ENCODE data around the gene KIF26B.

KIF26B gene

GRCh38 chr1:245609354-245610150, 454.8 kb downstream of the KIF26B start:
- DNase-seq: no peak

GRCh38 chr1:245611251-245611650, 456.5 kb downstream of the KIF26B start:
- DNase-seq: no peak

- no peak for DNase-seq
These were observed 459.7 kb downstream of the KIF26B start for GRCh38 chr1:245614476-245614875.

DNA sequence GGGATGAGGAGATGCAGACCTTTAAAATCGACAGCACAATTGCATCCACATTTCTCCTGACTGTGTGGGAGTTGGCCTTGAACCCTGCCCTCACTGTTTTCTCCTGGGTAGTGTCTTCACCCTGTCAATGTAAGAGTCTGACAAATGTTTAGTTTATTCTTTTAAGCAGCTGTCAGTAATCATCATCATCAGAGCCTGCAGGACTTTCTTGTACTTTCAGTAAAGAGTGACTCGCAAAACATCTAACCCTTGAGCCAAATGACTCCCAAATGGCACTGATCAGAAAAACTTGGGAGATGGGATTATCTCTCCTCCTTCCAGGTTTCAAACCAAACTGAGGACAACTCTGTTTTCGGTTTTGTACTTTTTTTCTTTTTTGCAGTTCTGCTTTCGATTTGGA, 460.2 kb downstream of the KIF26B start:
- no peak for DNase-seq

DNA sequence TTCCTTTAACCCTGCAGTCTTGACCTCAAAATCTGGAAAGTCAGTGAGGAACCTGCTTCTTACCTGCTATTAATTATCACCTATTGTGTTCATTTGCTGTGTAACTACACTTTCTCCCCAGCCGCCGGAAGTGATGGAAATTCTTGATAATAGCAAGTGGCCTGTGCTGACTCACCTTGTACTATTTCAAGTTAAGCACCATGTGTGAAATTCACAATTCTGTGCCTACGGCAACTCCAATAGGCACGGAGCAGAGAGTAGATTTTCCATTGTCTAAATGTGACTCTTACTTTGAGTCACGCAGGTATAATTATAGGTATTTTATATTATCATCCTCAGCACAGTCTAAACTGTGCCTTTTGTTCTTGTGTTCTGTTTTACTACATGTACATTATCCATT, 466.8 kb downstream of the KIF26B start:
- no peak for DNase-seq

DNA sequence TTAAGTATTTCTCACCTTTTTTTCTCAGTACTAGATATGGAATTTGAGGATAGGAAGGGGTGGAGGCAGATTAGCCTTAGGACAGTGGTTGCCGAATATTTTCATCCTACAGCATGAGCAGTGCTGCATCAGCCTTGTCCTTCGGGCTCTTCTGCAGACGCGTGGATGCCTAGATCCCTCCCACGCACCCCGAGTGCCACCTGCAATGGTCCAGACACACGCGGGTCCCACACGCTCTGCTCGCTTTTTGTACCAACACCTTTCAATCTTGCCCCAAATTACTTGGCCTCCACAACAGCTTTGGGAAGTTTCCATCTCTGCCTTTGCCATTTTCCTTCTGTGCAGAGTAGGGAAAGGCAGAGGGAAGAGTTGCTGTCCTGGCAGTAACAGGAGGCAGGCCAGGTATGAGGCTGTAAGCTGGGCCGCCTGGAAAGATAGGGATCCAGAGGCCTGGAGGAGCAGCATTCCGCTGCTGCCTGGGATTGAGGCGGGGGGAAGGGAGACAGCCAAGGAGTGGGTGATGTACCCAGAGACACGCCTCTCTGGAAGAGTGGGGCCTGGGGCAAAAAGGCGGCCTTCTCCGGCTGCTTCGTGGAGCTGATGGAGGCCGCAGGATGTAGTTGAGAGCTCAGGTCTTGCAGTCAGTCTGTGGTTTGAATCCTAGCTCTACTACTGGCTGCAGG, 467.7 kb downstream of the KIF26B start:
- no peak for DNase-seq

GRCh38 chr1:245641384-245641783, 486.6 kb downstream of the KIF26B start:
- no peak for DNase-seq

DNA sequence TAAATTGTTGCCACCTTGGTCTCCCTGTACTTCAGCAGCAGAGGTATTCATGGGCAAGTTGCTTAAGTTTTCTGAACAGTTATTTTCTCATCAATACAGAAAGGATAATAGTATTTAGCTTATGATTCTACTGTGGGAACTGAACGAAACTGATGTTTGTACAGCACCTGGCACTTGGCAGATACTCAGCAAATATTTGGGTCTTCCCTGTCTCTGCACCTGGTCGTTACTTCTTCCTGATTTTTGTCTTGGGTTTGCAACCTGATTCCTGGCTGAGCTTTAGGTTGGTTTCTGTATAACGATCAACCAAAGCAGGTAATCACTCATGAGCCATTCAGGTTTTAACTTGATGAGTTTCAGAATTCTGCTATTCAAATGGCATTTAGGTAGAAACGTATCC, 490.6 kb downstream of the KIF26B start:
- DNase-seq: no peak

DNA sequence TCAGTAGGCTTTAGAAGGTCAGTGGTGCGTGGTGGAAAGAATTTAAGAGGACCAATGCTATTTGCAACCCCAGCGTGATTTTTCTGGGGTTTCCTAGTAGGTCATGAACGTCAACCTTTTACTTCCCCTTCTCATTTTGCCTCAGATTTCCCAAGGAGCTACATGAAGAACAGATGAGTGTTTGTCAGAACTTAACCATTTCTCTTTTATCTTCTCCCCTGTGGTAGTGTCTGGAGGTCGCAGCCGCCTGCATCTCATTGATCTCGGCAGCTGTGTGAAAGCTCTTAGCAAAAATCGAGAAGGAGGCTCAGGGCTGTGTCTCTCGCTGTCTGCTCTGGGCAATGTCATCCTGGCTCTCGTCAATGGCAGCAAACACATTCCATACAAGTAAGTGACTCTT, 491.1 kb downstream of the KIF26B start:
- no peak for DNase-seq

DNA sequence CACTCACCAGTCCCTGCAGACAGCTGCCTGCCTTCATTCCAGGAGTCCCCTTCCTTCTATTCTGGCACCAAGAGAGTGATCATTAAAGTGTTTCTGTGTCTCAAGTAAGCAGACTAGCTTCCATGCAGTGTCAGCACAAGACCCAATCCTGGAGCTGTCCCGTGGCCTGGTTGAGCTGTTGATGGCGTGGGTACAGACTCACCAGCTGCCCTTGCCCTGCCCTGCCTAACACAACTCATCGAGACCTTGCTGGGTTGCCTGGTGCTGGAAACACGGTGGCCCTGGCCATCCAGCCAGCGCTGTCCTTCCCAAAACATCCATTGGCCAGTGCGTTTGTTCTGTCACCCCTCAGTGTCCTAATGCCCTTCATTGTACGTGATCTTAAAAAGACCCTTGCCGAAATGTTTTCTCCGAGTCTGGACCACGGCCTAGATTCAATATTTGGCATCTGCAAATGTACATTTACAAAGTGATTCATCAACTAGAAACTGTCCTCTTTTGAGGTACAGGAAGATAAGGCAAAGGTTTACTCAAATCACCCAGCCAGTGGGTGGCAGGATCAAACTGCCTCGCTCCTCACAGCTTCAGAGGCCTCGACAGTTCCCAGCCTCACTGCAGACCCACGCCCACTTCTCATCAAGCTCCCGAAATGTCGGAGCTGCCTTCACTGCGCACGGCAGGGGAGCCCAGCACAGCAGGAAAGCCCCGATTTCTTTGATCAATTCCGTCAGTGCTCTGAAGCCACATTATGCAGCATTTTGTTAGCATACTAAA, 494.2 kb downstream of the KIF26B start:
- DNase-seq: no peak

- no peak for DNase-seq
These were observed 494.9 kb downstream of the KIF26B start for GRCh38 chr1:245649666-245650065.

- DNase-seq: no peak
These were observed 495.7 kb downstream of the KIF26B start for GRCh38 chr1:245650441-245650960.

GRCh38 chr1:245651093-245651492, 496.3 kb downstream of the KIF26B start:
- no peak for DNase-seq

DNA sequence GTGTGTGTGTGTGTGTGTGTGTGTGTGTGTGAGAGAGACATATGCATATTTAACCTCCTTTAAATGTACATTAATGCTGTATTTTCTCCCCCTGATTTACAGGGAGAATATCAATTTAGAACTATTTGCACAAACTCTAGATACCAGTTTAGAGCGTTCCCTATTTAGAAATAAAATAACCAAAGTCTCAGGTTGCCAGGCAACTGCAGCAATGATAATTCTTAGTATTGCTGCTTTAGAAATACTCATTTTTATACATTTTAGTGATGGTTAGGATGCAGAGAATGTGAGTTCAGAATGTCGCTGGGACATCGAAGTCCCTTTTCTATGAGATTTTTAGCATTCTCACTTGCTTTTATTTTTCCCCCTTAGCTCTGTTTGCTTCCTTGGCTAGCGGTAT, 497.3 kb downstream of the KIF26B start:
- DNase-seq: no peak

- DNase-seq: no peak
These were observed 498.1 kb downstream of the KIF26B start for GRCh38 chr1:245652660-245653427.

DNA sequence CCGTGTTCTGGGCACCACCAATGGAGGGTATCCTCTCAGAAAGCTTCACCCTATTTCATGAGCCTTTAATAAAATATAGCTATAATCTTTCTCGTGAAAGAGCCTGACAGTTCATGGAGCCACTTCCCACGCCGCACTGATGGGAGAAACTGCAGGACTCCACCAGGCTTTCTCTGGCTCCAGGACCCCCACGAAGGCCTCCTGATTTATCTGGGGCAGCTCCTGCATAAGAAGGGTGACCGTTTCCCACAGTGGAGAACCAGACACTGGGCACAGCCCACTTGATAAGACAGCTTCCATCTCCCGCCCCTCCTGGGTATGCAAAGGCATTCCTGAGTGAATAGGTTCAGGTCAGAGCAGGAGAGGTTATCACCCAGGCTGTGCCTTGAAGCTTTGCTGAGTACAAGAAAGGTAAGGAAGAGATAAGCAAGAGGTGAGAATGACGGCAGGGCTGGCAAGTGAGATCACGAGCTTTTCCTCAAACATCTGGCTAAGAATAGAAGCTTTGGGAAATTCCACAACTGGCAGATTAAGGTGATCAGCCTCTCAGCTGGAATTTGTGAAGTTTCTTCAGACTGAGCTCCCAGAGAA, 499.8 kb downstream of the KIF26B start:
- DNase-seq: no peak

DNA sequence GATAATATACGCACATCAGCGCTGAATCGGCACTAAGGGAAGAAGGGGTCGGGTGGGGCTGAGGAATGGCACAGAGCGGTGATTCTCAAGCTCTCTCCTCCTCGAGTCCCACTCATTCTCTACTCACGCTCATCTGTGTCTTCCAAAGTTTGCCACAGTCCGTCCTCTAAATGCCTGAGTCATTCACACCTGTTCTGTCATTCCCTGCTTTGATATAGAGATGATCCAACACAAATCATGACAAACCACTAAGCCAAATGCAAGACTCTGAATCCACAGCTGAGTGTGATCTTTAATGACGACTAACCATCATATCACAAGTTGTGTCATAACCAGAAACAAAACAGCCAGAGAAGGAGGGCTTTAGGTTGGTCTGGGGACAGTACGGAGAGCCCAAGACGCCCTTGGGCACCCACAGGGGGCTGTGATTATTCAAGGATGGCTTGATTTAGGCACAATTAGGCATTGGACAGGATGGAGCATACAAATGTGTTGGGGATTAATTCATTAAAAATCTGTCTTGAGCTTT, 501.5 kb downstream of the KIF26B start:
- no peak for DNase-seq

DNA sequence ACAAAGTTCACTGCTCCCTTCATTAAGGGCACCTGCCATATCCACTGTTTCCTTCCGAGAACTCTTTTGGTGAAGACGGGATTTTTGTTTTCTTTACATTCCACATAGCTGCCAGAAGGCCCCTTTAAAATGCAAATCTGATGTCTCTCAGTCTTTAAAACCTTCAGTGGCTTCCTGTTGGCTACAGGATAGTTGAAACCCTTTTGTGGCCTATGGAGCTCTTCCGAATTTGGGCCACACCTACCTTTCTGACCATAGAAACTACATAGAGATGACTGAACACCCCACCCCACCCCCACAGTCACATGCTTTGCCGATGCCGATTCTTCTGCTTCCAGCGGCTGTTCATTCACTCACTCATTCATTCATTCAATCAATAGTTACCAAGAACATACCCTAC, 502.6 kb downstream of the KIF26B start:
- no peak for DNase-seq

- DNase-seq: no peak
These were observed 508.6 kb downstream of the KIF26B start for GRCh38 chr1:245663373-245663772.

DNA sequence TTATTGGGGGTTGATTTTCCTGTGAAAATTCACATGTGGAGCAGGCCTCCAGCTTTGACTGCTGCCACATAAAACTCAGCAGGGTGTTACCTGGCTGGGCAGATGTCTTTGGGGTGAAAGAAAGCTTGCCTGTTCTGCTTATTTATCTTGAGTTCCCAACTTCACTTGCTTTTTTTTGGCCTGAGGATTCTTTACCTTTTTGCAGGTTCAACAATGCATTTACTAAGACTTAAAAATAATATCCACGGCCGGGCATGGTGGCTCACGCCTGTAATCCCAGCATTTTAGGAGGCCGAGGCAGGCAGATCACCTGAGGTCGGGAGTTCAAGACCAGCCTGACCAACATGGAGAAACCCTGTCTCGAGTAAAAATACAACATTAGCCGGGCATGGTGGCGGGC, 509.1 kb downstream of the KIF26B start:
- DNase-seq: no peak

- no peak for DNase-seq
These were observed 511.6 kb downstream of the KIF26B start for GRCh38 chr1:245666412-245666811.

DNA sequence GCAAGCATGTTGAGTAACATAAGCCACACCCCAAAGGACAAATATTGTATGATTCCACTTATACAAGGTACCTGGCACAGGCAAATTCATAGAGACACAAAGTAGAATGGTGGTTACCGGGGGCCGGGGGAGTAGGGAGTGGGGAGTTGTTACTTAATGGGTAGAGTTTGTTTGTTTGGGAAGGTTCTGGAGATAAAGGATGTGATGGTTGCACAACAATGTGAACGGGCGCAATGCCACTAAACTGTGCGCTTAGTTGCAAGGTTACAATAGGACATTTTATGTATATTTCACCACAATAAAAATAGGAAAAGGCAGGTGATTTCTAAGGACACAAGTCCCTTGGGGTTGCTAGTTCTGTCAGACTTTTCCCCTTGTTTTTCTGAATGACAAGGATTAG, 516.6 kb downstream of the KIF26B start:
- no peak for DNase-seq
